ENCODE results near the gene HIPK2. TPM values are rescaled to one million over a fixed set of nuclear protein-coding genes. Genes with fewer than 3 reads are reported as not detected.
"Not testable (repeated sequence)": the region's sequence is repeated elsewhere in the genome, so short reads cannot be mapped to it uniquely, and the experiment has no call there.

The HIPK2 gene
- total RNA-seq, 1 donor from 2014 or later: 75.8 TPM

- Mint-ChIP-seq H3K4me1 (no peaks in the 10 kb centered on the region), H3K4me3 (no peak overlapping the region), H3K27ac (no peak overlapping the region), H3K27me3 (ENCODE audit: low read depth) (peaks cover 9% of the 10 kb centered on the region), H3K36me3 (peaks cover 19% of the 10 kb centered on the region), H3K9me3 (peaks cover 14% of the 10 kb centered on the region)
- DNase-seq (ENCODE audit: low spot score in 2 of 2, unreplicated experiment in 2 of 2): no peak
- TF ChIP-seq, protein P1, sequence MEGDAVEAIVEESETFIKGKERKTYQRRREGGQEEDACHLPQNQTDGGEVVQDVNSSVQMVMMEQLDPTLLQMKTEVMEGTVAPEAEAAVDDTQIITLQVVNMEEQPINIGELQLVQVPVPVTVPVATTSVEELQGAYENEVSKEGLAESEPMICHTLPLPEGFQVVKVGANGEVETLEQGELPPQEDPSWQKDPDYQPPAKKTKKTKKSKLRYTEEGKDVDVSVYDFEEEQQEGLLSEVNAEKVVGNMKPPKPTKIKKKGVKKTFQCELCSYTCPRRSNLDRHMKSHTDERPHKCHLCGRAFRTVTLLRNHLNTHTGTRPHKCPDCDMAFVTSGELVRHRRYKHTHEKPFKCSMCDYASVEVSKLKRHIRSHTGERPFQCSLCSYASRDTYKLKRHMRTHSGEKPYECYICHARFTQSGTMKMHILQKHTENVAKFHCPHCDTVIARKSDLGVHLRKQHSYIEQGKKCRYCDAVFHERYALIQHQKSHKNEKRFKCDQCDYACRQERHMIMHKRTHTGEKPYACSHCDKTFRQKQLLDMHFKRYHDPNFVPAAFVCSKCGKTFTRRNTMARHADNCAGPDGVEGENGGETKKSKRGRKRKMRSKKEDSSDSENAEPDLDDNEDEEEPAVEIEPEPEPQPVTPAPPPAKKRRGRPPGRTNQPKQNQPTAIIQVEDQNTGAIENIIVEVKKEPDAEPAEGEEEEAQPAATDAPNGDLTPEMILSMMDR (IDR thresholded peaks at IDR 0.05; ENCODE audit: unreplicated experiment): no peak
Measured at GRCh38 chr7:139559364-139560105, 218.3 kb downstream of the HIPK2 start.

DNA sequence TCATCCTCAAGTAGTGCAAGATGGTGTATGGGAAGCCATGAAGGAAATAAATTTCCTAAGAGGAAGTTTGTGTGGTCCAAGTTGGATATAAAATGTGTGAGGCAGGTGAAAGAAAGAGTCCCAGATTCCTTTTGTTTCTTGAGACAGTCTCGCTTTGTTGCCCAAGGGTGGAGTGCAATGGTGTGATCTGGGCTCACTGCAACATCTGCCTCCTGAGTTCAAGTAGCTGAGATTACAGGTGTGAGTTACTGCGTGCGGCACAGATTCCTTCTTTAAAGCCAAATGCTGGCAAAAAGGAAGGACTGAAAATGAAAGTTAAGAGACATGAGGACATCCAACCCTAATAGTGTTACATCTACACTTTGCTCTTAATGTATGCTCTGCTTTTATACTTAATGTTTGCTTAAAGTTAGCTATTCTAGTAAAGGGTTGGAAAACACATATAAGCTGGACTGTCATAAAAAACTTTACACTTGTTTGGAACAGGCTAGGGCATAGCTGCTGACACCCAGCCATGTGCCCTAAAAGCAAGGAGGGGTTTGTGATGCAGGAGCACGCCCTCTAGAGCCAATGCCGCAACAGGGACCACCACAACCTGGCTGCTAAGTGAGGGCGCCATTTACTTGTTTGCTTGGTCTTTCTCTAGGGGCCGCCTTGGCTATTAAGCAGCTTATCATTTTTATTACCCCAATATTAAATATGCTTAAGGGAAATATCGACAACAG lies 219.8 kb downstream of the HIPK2 start:
- TF ChIP-seq, protein P1 (IDR thresholded peaks at IDR 0.05; ENCODE audit: unreplicated experiment): no peak
- Mint-ChIP-seq H3K9me3 (peaks cover 14% of the 10 kb centered on the region), H3K36me3 (peaks cover 13% of the 10 kb centered on the region), H3K4me3 (no peak overlapping the region), H3K4me1 (no peaks in the 10 kb centered on the region), H3K27me3 (ENCODE audit: low read depth) (peaks cover 9% of the 10 kb centered on the region), H3K27ac (no peak overlapping the region)
- DNase-seq (ENCODE audit: low spot score in 2 of 2, unreplicated experiment in 2 of 2): no peak

DNA sequence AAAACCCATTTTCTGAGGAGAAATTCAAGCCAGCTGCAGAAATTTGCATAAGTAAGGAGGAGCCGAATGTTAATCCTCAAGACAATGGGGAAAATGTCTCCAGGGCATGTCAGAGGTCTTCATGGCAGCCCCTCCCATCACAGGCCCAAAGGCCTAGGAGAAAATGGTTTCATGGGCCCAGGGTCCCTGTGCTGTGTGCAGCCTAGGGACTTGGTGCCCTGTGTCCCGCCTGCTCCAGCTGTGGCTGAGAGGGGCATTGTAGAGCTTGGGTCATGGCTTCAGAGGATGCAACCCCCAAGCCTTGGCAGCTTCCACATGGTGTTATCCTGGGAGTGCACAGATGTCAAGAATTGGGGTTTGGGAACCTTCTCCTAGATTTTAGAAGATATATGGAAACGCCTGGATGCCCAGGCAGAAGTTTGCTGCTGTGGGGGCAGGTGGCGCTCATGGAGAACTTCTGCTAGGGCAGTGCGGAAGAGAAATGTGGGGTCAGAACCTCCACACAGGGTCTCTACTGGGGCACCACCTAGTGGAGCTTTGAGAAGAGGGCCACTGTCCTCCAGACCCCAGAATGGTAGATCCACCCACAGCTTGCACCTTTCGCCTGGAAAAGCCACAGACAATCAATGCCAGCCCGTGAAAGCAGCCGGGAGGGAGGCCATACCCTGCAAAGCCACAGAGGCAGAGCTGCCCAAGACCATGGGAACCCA lies 223.7 kb downstream of the HIPK2 start:
- H3K27me3 Mint-ChIP-seq (ENCODE audit: low read depth); H3K4me3 Mint-ChIP-seq; H3K4me1 Mint-ChIP-seq; H3K36me3 Mint-ChIP-seq; H3K9me3 Mint-ChIP-seq; H3K27ac Mint-ChIP-seq: not testable (repeated sequence)
- DNase-seq (ENCODE audit: low spot score in 2 of 2, unreplicated experiment in 2 of 2): peak in 1 of 2 experiments; percentile 11

- Mint-ChIP-seq H3K36me3 (no peaks in the 10 kb centered on the region), H3K4me3 (no peak overlapping the region), H3K27me3 (ENCODE audit: low read depth) (no peaks in the 10 kb centered on the region), H3K27ac (no peak overlapping the region), H3K9me3 (no peaks in the 10 kb centered on the region), H3K4me1 (no peaks in the 10 kb centered on the region)
- TF ChIP-seq, protein P1 (IDR thresholded peaks at IDR 0.05; ENCODE audit: unreplicated experiment): no peak
- no peak for DNase-seq (ENCODE audit: low spot score in 2 of 2, unreplicated experiment in 2 of 2)
Measured at GRCh38 chr7:139548302-139549028, 229.3 kb downstream of the HIPK2 start.

DNA sequence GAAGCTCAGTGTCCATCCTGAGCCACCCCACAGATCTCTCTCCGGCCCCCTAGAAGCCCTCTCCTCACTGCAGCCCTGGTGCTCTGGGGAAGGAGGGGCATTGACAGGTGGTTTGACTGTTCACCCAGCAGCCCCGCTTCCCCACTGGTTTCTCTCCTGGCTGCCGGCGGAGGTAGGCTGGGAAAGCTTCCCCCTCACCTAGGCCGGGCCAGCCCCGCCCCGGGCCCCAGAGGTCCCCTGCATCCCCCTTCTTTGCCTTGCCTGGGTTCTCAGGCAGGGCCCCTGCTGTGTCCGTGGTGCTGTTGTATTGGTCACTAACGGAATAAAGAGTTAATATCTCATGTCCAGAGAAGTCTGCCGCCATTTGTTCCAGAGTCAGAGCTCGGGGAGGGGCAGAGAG lies 233.2 kb downstream of the HIPK2 start:
- Mint-ChIP-seq H3K36me3 (no peaks in the 10 kb centered on the region), H3K4me1 (no peaks in the 10 kb centered on the region), H3K27me3 (ENCODE audit: low read depth) (peaks cover 12% of the 10 kb centered on the region), H3K9me3 (no peaks in the 10 kb centered on the region), H3K27ac (no peak overlapping the region), H3K4me3 (no peak overlapping the region)
- TF ChIP-seq, protein P1 (IDR thresholded peaks at IDR 0.05; ENCODE audit: unreplicated experiment): no peak
- DNase-seq (ENCODE audit: low spot score in 2 of 2, unreplicated experiment in 2 of 2): no peak

All from mesothelial cell of epicardium (in vitro differentiated cells).